Kidney (tissue), 14 donors: ENCODE results near the gene PANX2. TPM values are rescaled to one million over a fixed set of nuclear protein-coding genes. Genes with fewer than 3 reads are reported as not detected.
A peak's percentile ranks its signal among the peaks of the same experiment; 100 is the strongest.

Experiments used
- DNase-seq, 5 donors: peaks; one replicate each; pipeline ENCODE4 v3.0.0-alpha.2; 2013 to 2020
- FAIRE-seq: peaks from 2 replicates; lab custom pipeline; 2012; peaks lifted over from hg19 to GRCh38; lab: Jason Lieb, UNC
- H3K27ac ChIP-seq, 2 donors: one replicate each; pipeline ENCODE4 v1.7.0; 2013; ENCODE audit warnings: low read depth in 2 of 2, low read length in 2 of 2, inconsistent platforms in 1 of 2
- H3K27me3 ChIP-seq: one replicate; pipeline ENCODE4 v1.7.1; 2013; ENCODE audit warnings: low read length, inconsistent platforms; ENCODE audit not compliant: control insufficient read depth, insufficient read depth
- H3K36me3 ChIP-seq, 3 donors: one replicate each; pipeline versions ENCODE4 v1.7.0 to v1.7.1; 2013; ENCODE audit warnings: low read length in 3 of 3, control low read depth in 1 of 3, inconsistent platforms in 1 of 3; ENCODE audit not compliant: insufficient read depth in 3 of 3, control insufficient read depth in 2 of 3
- H3K4me1 ChIP-seq, 3 donors: one replicate each; pipeline versions ENCODE4 v1.7.0 to v1.7.1; 2013; ENCODE audit warnings: low read length in 3 of 3, inconsistent platforms in 1 of 3, low read depth in 1 of 3; ENCODE audit not compliant: control insufficient read depth in 2 of 3, insufficient read depth in 2 of 3
- H3K4me3 ChIP-seq, 3 donors: one replicate each; pipeline versions ENCODE4 v1.7.0 to v1.8.1; 2013; ENCODE audit warnings: low read length in 3 of 3, control low read depth in 1 of 3, inconsistent platforms in 1 of 3
- H3K9ac ChIP-seq, 3 donors: one replicate each; pipeline versions ENCODE4 v1.7.0 to v1.7.1; 2013; ENCODE audit warnings: low read length in 3 of 3, control low read depth in 1 of 3, inconsistent platforms in 1 of 3
- H3K9me3 ChIP-seq, 3 donors: one replicate each; pipeline versions ENCODE4 v1.7.0 to v1.7.1; 2013; ENCODE audit warnings: low read length in 3 of 3, control low read depth in 1 of 3, inconsistent platforms in 1 of 3; ENCODE audit not compliant: control insufficient read depth in 2 of 3, insufficient read depth in 1 of 3
- CTCF ChIP-seq: IDR thresholded peaks from 3 replicates; pipeline ENCODE4 v1.5.1; 2012; ENCODE audit warnings: mild to moderate bottlenecking, moderate library complexity, borderline replicate concordance; ENCODE audit not compliant: insufficient read depth; ENCODE audit errors: extremely low read depth
- intact Hi-C: fragments of 100-400 bp; cut with DNase I; formaldehyde crosslinking; loops from one replicate; pipeline ENCODE4 v1.11.1; 2022
- polyA plus RNA-seq: library from polyadenylated mRNA; stranded (reverse); fragments of 350-450 nt; fragmentation: Illumina TruSeq; extraction: RNeasy Lipid Tissue Mini Kit (QIAGEN cat#74804); gene quantifications from one replicate; pipeline ENCODE4 v1.2.3, GENCODE V29; 2014; ENCODE audit warnings: low read depth, low replicate concordance; ENCODE audit not compliant: insufficient read depth
- total RNA-seq: library from RNA; stranded (reverse); fragmentation: NEBNext Ultra II Directional; extraction: Animal tissue kit (Norgen Biotek cat#: 25700); gene quantifications from one replicate; pipeline ENCODE4 v1.2.1, GENCODE V29; 2021
- donor health status: control.
- donor health status: control.
- donor health status: control.
- donor health status: control.
- donor health status: control.
- donor health status: DM: yes; HTN: yes; CAD: no.
- donor health status: Normal renal cell carcinoma (clear cell type).

Gene PANX2
- total and polyA plus RNA-seq, 2 donors from 2014 or later: 1.0 to 4.3 TPM

- DNase-seq (peak in 2 of 5 donors; percentile 53 to 75), FAIRE-seq (no peak)
- peaks cover 2 to 35% (median 26%) of the 10 kb centered on the region in 3 donors for H3K36me3 ChIP-seq
- no peaks in the 10 kb centered on the region for H3K27me3 ChIP-seq
- TF ChIP-seq CTCF: no peak
- no peak overlapping the region for H3K9ac ChIP-seq
- H3K4me1 ChIP-seq: peaks cover 0 to 4% (median 0%) of the 10 kb centered on the region in 3 donors
- intact Hi-C loops: no loop called here
- H3K27ac ChIP-seq: no peak overlapping the region
- no peaks in the 10 kb centered on the region for H3K9me3 ChIP-seq
- no peak overlapping the region for H3K4me3 ChIP-seq
These were observed 47.8 kb downstream of the PANX2 start for GRCh38 chr22:50218153-50218995.

GRCh38 chr22:50218996-50219727 lies 48.6 kb downstream of the PANX2 start:
- Histone ChIP-seq H3K27ac (no peak overlapping the region), H3K27me3 (no peaks in the 10 kb centered on the region), H3K36me3 (peaks cover 2 to 40% (median 29%) of the 10 kb centered on the region in 3 donors), H3K9ac (no peak overlapping the region), H3K4me3 (no peak overlapping the region), H3K4me1 (peaks cover 0 to 4% (median 0%) of the 10 kb centered on the region in 3 donors), H3K9me3 (no peaks in the 10 kb centered on the region)
- peak; percentile 18 to 90 (median 66) for DNase-seq
- intact Hi-C loops: no loop called here
- TF ChIP-seq CTCF: no peak
- no peak for FAIRE-seq

GRCh38 chr22:50219800-50220602 lies 49.5 kb downstream of the PANX2 start:
- no peak for TF ChIP-seq CTCF
- FAIRE-seq (no peak), DNase-seq (no peak)
- H3K27me3 ChIP-seq: no peaks in the 10 kb centered on the region
- intact Hi-C loops: no loop called here
- H3K27ac ChIP-seq: no peak overlapping the region
- no peak overlapping the region for H3K9ac ChIP-seq
- H3K36me3 ChIP-seq: peaks cover 2 to 38% (median 26%) of the 10 kb centered on the region in 3 donors
- H3K4me1 ChIP-seq: peaks cover 0 to 3% (median 0%) of the 10 kb centered on the region in 3 donors
- no peak overlapping the region for H3K4me3 ChIP-seq
- H3K9me3 ChIP-seq: no peaks in the 10 kb centered on the region
